WI38 (cell line): ENCODE results near the gene DCAF15.

ENCODE experiments used
- H3K4me3 ChIP-seq: 2 replicates; pipeline ENCODE4 v1.5.1; 2011; ENCODE audit warnings: low read depth, mild to moderate bottlenecking, control low read depth, low read length
- TF ChIP-seq, protein P1 (sequence below): IDR thresholded peaks from 2 replicates; pipeline ENCODE4 v1.5.1; 2012; ENCODE audit warnings: low read depth, mild to moderate bottlenecking, control low read depth, low read length

Gene DCAF15

DNA sequence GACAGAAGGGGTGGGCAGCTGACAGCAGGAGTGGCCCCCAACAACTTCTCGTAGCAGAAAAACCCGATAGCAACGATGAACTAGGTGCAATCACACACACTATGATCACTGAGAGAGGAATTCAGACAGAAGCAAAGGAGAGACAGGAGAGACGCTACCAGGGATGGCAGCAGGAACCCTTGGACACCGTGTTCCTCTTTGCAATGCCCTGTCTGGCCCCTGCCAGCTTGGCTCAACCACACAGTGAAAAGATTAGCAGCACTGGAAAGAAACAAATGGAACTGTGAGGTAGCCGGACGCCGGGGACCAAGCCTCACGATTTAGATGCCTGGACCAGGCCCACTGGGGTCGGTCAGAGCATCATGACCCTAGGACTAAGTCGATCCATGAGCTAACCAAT, 23.6 kb downstream of the DCAF15 start:
- TF ChIP-seq, protein P1, sequence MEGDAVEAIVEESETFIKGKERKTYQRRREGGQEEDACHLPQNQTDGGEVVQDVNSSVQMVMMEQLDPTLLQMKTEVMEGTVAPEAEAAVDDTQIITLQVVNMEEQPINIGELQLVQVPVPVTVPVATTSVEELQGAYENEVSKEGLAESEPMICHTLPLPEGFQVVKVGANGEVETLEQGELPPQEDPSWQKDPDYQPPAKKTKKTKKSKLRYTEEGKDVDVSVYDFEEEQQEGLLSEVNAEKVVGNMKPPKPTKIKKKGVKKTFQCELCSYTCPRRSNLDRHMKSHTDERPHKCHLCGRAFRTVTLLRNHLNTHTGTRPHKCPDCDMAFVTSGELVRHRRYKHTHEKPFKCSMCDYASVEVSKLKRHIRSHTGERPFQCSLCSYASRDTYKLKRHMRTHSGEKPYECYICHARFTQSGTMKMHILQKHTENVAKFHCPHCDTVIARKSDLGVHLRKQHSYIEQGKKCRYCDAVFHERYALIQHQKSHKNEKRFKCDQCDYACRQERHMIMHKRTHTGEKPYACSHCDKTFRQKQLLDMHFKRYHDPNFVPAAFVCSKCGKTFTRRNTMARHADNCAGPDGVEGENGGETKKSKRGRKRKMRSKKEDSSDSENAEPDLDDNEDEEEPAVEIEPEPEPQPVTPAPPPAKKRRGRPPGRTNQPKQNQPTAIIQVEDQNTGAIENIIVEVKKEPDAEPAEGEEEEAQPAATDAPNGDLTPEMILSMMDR = no peak
- H3K4me3 ChIP-seq = no peak overlapping the region

DNA sequence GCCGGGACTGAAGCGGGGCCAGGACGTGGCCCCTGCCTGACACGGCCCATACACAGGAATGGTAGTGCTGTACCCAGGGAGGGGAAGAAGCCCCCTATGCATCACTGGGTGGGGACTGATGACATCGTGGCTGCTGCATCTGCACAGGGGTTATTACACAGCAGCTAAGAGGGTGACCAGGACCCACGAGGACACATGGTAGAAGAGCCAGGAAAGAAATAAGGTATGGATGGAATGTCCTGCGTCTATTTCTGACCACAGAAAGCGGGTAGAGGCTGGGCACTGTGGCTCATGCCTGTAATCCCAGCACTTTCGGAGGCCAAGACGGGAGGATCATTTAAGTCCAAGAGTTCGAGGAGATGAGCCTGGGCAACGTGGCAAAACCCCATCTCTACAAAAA, 24.1 kb downstream of the DCAF15 start:
- H3K4me3 ChIP-seq = no peak overlapping the region
- TF ChIP-seq, protein P1 = no peak

DNA sequence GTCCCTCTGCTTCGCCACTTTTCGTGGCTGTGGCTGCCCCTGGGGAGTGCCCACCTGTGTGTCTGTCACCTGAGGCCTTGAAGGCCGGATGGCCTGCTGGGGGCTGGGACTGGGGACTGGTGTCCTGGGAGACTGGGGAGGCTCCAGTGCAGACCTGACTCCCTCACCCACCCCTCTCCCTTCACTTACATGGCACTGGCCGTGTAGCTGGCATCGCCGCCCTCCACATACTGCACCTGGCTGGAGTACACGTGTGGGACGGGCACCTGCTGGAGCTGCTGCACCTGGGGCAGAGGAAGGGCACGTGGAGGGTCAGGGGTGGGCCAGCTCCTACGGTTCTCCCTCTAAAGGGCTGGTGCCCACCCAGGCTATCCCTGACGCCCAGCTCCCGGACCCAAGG, 25.5 kb downstream of the DCAF15 start:
- TF ChIP-seq, protein P1 = no peak
- no peak overlapping the region for H3K4me3 ChIP-seq

DNA sequence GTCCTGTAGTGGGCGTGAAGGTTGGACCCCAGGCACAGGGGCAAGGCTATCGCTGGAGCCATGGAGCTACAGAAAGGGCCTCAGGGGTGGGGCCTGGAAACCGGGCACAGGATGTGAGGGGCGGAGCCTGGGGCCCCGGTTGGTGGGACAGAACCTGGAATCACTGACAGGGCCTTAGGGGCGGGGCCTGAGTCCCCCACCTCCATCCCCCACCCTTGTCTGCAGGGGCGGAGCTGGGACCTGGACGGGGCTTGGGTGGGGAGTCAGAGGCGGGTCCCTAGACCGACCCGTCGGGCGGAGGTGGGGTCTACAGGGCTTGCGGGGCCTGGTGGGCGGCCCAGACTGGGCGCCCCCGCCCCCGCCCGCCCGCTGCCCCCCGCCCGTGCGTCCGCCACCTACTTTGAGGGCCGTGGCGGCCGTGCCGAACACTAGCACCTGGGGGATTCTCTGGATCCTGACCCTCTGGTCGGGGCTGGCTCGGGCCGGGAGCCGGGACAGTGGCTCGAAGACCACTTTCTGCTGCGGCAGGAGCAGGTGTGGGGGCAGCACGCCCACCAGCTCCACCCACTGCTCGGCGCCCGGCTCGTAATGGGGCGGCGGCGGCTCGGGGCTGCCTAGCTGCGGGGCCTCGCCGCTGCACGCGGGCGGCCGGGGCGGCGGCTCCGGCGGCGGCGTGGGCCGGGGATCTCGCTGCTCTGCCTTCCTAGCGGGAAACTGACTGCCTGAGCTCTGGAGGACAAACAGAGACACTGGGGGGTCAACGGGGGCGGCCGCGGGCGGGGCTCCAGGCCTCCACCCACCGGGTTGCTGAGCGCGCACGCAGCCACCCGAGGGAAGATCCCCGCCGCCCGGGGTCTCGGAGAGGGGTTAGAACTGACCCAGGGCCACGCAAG, 26.3 kb downstream of the DCAF15 start:
- H3K4me3 ChIP-seq = no peak overlapping the region
- TF ChIP-seq, protein P1 = no peak

DNA sequence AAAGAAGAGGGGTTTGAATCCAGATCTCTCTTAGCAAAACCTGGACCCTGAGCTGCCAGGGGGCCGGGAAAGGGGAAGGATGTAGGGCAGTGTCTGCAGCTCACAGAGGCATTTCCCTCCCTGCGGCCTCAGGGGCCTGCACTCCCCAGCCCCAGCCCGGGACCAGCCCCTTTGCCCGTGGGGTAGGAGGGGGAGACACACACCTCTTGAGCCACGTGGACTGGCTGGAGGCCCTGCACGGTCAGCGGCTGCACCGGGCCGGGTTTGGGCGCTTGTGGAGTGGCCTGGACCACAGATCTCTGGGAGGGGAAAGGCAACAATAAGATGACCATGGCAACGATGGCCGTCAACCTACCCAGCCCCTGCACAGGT, 26.9 kb downstream of the DCAF15 start:
- TF ChIP-seq, protein P1 = no peak
- no peak overlapping the region for H3K4me3 ChIP-seq

DNA sequence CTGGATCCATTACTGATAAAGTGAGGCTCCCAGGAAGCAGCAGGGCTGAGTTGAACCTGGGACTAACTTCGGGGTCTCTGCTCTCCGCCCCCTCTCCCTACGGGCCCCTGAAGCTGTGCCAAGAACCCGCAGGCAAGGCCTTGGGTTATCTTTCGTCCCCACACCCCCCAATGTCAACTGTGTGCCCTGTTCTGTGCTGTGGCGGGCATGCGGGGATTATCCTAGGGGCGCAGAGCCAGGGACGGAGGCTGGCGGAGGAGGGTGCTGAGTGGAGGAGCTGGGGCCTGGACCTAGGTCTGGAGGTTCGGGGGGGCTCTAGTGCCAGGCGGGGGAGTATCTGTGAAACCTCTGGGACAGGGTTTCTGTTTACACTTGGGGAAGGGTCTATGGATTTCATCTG, 27.4 kb downstream of the DCAF15 start:
- no peak overlapping the region for H3K4me3 ChIP-seq
- TF ChIP-seq, protein P1 = no peak

DNA sequence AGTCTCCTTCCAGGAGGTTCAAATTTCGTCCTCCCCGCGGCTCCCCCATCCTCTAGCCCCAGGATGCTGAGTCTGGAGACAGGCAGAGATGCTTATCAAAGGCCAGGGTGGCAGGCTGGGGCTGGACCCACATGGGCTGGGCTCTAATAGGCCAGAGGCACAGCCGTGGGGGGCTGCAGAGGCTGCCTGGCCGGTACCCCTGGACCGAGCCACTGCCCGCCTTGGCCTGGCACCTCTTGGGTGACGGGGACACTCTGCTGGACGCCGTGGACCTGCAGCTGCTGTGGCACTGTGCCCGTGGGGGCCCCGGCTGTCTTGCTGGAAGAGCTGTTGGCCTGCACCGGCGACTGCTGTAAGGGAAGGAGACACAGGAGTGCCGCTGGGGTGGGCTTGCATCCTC, 28.0 kb downstream of the DCAF15 start:
- H3K4me3 ChIP-seq = no peak overlapping the region
- TF ChIP-seq, protein P1 = no peak
